HTR-8/SVneo (cell line): Measurements from ENCODE around the gene RRP1B.
A peak's percentile ranks its signal among the peaks of the same experiment; 100 is the strongest.
"Not testable (repeated sequence)": the region's sequence is repeated elsewhere in the genome, so short reads cannot be mapped to it uniquely, and the experiment has no call there.

Source experiments
- DNase-seq: peaks from one replicate; pipeline ENCODE4 v3.0.0; 2011; ENCODE audit warnings: low spot score, mixed read lengths; ENCODE audit not compliant: insufficient read length
- FAIRE-seq: peaks from 2 replicates; lab custom pipeline; 2011; peaks lifted over from hg19 to GRCh38; lab: Jason Lieb, UNC

Gene RRP1B

GRCh38 chr21:43637530-43638158 lies 21.7 kb upstream of the RRP1B start:
- no peak for FAIRE-seq
- no peak for DNase-seq

- no peak for DNase-seq
- peak; percentile 31 for FAIRE-seq
These were observed 19.6 kb upstream of the RRP1B start for GRCh38 chr21:43639470-43640353.

- FAIRE-seq (no peak), DNase-seq (no peak)
These were observed 19.0 kb upstream of the RRP1B start for GRCh38 chr21:43640400-43640799.

GRCh38 chr21:43643193-43643592 lies 16.2 kb upstream of the RRP1B start:
- DNase-seq (no peak), FAIRE-seq (no peak)

DNA sequence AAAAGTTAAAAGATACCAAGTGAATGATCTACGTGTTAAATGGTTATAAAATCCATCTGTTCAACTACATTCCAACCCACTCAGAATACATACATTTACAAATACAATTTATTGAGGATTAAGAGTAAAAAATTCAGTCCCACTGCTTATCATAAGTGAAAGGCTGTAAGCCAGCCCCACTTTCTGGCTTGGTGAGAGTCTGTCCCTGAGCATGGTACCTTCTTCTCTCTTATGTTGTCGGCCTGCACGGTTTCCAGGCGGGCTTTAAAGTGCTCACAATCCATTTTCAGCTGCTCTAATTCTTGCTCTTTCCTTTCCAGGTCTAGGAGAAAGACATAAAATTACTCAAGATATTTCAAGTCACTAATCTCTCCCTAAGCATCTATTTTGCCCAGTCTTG lies 15.3 kb upstream of the RRP1B start:
- FAIRE-seq (no peak), DNase-seq (no peak)

GRCh38 chr21:43644609-43645008 lies 14.8 kb upstream of the RRP1B start:
- DNase-seq (no peak), FAIRE-seq (no peak)

DNA sequence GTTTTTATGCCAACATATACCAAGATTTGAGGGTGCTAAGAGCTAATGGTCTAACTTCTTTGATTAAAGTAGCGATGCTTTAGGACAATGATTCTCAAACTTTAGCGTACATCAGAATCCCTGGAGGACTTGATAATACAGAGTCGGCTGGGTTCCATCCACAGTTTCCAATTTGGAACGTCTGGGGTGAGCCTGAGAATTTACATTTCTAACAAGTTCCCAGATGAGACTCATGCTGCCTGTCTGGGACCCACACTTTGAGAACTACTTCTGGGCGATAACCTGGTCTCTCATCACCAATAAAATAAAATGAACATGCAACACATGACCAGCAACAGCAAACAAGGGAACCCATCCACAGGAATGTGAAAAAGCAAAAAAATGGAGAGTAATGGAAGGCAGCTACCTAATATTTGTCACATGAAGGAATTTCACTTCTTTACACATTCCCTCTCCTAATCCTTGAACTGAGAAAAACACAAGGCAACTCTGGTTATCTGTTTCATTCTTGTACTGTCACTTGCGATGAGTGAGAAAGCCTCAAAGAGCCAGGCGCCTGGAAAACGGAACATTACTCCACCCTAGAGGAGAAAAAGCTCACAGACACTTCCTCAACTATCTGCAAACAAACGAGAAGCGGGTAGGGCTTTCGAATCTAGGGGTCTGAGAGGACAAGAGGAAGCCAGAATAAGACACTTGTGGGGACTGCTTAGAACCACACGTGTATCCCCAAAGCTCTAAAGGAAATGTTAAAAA lies 14.0 kb upstream of the RRP1B start:
- FAIRE-seq (no peak), DNase-seq (peak; percentile 72)

DNA sequence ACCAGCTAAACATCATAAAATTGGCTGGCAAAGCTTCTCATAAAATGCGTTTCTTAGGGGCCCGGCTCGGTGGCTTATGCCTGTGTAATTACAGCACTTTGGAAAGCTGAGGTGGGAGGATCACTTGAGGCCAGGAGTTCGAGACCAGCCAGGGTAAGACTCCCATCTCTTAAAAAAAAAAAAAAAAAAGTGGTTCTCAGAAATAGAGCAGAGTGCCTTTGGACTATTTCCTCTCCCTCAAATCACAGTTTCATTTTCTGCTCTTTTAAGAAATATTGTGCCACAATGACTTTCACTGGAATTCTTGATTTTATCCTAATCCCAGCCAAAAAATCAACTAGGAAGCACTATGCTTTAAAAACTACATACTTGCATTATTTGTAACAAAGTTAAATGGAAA lies 13.4 kb upstream of the RRP1B start:
- FAIRE-seq (no peak), DNase-seq (no peak)

- DNase-seq (peak; percentile 92), FAIRE-seq (peak; percentile 95)
These were observed 12.7 kb upstream of the RRP1B start for GRCh38 chr21:43646550-43647260.

DNA sequence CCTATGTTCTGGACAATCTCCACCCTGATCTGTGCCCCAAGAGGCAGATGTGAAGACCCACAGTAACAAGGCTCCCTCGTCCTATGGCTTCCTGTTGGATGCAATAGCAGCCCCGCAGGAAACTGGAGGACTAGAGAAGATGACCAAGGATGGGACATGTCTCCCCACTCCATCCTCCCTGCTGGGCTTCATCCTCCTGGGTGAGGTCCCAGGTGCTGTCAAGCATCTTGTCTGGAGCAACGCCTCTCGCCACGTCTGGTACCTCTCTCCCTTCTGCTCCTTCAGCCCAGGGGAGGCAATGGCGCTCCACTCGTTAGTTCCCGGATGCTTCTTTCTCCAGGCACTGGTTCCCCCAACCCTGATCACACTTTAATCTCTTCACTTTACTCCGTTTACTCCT lies 11.2 kb upstream of the RRP1B start:
- DNase-seq: no peak
- FAIRE-seq: no peak

DNA sequence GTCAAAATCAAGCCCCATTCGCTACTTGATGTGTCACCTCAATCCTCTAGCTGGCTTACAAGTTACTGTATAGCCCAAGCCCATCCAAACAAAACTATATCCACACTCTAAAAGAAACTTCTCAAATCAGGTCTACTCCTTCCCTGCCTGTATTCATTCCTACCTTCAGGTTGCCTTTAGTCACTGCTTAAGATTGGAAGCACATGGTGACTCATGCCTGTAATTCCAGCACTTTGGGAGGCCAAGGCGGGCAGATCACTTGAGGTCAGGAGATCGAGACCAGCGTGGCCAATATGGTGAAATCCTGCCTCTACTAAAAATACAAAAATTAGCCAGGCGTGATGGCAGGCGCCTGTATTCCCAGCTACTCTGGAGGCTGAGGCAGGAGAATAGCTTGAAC lies 7.4 kb upstream of the RRP1B start:
- FAIRE-seq, DNase-seq: not testable (repeated sequence)

DNA sequence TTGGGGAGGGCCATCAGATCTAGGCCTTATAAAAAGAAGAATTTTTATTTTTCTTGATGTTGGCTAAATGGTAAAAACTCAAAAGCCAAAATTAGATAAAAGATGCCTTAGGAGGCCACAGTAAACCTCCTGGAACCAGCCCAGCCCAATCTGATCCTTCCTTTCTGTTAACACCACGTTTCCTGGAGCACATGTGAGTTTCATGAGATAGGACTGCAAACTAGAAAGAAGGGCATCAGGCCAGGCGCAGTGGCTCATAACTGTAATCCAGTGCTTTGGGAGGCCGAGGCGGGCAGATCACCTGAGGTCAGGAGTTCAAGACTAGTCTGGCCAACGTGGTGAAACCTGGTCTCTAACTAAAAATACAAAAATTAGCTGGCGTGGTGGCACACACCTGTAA lies 6.7 kb upstream of the RRP1B start:
- FAIRE-seq (no peak), DNase-seq (no peak)

DNA sequence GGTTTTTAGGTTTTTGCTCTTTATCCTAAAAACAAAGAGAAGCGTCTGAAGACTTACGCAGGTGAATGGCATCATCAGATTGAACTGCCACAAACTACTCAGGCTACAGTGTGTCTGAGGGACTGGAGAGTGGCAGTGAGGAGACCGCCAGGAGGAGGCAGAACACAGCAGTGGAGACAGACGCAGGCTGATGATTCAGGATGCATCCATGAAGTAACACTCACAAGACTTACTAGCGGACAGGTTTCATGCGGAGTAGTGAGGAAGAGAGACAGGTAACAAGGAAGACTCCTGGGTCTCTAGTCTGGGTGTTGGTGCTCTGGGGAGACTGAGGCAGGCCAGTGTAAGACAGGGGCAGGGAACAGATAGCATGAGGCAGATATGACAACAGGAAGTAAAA lies 5.7 kb upstream of the RRP1B start:
- no peak for FAIRE-seq
- DNase-seq: no peak

DNA sequence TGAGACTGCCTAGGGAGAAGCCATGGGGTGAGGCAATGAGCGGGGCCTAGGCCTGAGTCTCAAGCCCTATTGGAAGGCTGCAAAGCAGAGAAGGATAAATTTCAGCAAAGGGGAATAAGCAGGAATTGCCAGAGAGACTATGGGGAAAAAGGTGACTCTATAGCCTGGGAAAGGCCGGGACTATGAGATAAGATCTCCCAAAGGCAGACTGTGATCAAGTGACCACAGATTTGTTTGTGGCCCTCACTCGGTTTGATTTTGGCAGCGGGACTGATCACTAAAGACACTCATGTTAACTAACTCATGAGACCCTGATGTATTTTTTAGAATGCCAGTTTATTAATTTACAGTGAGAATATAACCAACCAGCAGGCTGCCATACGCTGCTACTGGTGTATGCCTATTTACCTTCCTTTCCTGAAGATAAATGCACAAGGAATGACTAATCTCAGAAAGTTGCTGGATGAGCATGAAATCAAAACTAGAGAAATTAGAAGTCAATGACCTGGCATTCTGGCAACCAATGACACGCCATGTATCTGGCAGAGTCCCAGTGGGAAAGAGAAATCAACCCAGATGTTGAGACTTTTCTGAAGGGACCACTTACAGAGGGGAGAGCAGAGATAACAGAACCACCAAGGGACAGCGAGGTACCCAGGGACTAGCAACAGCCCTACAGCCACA lies 4.4 kb upstream of the RRP1B start:
- no peak for DNase-seq
- no peak for FAIRE-seq

DNA sequence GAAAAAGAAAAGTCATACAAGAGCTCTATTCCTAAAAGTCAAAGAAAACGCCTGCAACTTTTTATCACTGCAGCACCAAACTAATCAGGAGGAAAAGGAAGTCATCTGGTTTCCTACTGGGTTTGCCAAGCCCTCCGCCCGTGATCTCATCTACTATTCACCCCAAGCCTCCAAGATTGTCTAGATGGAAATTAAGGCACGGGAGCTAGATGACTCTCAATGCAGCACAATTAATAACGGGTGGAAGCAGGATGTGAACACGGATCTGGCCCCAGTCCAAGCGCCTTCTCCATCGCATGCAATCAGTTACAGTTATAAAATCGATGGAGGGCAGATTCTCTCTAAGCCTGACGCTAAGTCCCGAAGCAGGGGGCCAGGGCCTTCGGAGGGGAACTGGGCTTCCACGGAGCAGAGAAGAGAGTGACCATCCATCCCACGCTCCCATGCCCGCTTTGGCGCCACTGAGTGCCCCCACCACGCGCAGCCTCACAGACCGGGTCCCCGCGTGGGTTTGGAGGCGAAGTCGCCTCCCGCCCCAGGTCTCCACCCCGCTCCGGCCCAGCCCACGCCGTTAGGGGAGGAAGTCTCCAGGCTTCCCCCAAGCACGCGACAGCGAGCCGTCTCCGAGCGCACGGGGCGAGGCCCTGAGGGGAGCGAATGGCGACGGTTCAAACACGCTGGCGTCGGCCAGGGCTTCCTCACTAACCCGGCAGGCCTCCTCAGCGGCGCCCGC lies 1.8 kb upstream of the RRP1B start:
- FAIRE-seq (no peak), DNase-seq (no peak)

DNA sequence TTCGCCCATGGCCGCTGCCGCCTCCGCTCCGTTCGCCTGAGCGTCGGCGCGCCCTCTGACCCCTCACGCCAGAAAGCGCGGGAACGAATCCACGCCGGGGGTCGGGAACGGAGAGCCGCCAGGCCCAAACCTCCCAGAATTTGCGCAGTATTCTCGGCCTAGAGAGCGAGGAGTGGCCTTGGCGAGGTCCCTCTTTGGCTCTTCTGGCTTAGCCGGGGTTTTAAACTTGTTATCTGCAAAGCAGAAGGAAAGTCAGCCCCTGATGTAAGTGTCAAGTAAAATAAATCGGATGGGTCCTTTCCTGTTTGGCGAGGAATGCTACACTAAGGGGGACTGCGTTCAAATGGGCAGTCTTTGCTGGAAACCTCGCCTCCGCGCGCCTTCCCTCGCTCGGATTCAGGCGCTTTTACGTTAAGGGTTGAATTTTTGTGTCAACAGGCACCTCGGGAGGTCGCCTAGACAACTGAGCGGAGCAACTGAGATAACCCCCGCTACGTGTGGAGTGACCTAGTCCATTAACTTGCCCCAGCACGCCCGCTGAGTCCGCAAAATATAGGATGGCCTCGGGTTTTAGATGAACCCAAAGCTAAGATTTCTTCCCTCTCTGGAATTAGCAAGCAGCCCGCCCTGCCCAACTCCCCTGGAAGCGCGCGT lies 1.1 kb upstream of the RRP1B start:
- DNase-seq (no peak), FAIRE-seq (no peak)

DNA sequence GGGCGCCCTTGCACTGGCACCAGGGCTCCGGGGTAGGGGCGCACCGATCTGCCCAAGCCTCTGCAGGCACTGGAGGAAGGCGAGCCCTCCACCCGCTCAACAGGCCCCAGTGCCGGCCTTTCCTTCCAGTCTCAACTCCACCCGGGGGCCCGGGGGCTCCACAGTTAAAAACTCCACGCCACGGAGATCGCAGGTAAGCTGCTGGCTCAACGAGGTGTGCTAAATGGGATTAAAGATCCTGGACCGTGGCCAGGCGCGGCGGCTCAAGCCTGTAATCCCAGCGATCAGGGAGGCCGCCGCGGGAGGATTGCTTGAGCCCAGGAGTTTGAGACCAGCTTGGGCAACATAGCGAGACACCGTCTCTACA lies 608 bp upstream of the RRP1B start:
- DNase-seq: no peak
- no peak for FAIRE-seq

GRCh38 chr21:43662286-43662685 lies 2.9 kb downstream of the RRP1B start:
- no peak for DNase-seq
- FAIRE-seq: no peak

GRCh38 chr21:43663033-43663432 lies 3.7 kb downstream of the RRP1B start:
- DNase-seq: no peak
- FAIRE-seq: no peak
